ENCODE results near the gene RASAL2. TPM values are rescaled to one million over a fixed set of nuclear protein-coding genes. Genes with fewer than 3 reads are reported as not detected.

The RASAL2 gene
- total RNA-seq, 2 experiments from 2014 or later, result not detected

DNA sequence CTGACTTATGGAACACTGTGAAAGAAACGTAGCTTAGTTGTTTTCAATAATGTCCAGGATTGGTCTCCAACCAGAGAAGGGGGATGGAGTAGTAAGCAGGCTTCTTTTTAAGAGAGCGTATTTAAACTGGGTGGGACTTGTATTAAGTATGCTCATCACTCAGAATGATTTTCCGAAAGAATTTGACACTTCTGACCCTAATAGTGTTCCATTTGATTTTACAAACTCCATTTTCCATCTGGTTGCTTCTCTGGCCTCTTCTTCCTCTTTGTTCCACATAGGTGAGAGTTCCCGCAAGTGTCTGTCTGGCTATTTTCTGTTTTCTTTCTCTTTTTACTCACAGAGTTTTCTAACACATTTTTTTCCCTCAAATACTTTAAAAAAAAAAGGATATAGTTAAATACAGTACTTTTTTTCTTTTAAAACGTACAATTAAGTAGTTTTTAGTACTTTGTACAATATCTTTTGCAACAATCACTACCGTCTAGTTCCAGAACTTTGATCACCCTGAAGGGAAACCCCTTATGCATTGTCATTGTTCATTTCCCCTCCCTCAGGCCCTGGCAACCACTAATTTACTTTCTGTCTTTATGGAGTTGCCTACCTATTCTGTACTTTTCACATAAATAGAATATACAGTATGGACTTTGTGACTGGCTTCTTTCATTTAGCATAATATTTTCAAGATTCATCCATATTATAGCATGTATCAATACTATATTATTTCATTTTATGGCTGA is 67.0 kb downstream of the RASAL2 start:
- no peak overlapping the region for H3K27ac Mint-ChIP-seq
- no peaks in the 10 kb centered on the region for H3K4me1 Mint-ChIP-seq (ENCODE audit: low read depth)
- no peaks in the 10 kb centered on the region for H3K9me3 Mint-ChIP-seq
- H3K36me3 Mint-ChIP-seq, result no peaks in the 10 kb centered on the region
- CTCF ChIA-PET, result no interaction called here
- H3K27me3 Mint-ChIP-seq, result no peaks in the 10 kb centered on the region
- intact Hi-C loops (cut with micrococcal nuclease), result no loop called here
- POLR2A ChIA-PET, result no interaction called here
- no peak for DNase-seq
- no peak overlapping the region for H3K4me3 Mint-ChIP-seq

DNA sequence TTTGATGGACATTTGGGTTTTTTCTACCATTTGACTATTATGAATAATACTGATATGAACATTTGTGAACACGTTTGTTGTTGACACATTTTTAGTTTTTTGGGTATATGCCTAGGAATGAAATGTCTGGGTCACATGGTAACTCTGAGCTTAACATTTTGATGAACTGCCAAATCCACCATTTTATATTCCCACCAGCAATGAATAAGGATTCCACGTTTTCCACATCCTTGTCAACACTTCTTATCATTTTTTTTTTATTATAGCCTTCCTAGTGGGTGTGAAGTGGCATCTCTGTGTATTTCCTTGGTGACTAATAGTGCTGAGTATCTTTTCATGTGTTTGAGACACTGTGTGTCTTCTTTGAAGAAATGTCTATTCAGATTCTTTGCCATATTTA is 67.6 kb downstream of the RASAL2 start:
- DNase-seq, result no peak
- no peaks in the 10 kb centered on the region for H3K27me3 Mint-ChIP-seq
- H3K9me3 Mint-ChIP-seq, result no peaks in the 10 kb centered on the region
- ChIA-PET CTCF (no interaction called here), POLR2A (no interaction called here)
- H3K36me3 Mint-ChIP-seq, result no peaks in the 10 kb centered on the region
- intact Hi-C loops (cut with micrococcal nuclease), result no loop called here
- no peak overlapping the region for H3K27ac Mint-ChIP-seq
- no peak overlapping the region for H3K4me3 Mint-ChIP-seq
- H3K4me1 Mint-ChIP-seq (ENCODE audit: low read depth), result no peaks in the 10 kb centered on the region

DNA sequence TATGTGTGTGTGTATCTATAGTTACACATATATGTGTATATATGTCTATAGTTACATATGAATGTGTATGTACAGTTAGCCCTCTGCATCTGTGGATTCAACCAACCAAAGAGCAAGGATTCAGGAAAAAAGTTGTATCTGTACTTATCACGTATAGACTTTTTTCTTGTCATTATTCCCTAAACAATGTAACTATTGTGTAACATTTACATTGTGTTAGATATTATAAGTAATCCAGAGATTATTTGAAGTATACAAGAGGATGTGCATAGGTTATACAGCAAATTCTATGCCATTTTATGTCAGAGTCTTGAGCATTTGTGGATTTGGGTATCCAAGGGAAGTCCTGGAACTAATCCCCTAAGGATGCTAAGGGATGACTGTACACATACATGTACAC is 71.3 kb downstream of the RASAL2 start:
- no peaks in the 10 kb centered on the region for H3K4me1 Mint-ChIP-seq (ENCODE audit: low read depth)
- H3K36me3 Mint-ChIP-seq, result no peaks in the 10 kb centered on the region
- H3K27ac Mint-ChIP-seq, result no peak overlapping the region
- DNase-seq, result no peak
- intact Hi-C loops (cut with micrococcal nuclease), result no loop called here
- H3K4me3 Mint-ChIP-seq, result no peak overlapping the region
- no peaks in the 10 kb centered on the region for H3K27me3 Mint-ChIP-seq
- no peaks in the 10 kb centered on the region for H3K9me3 Mint-ChIP-seq
- POLR2A ChIA-PET, result no interaction called here
- CTCF ChIA-PET, result no interaction called here

DNA sequence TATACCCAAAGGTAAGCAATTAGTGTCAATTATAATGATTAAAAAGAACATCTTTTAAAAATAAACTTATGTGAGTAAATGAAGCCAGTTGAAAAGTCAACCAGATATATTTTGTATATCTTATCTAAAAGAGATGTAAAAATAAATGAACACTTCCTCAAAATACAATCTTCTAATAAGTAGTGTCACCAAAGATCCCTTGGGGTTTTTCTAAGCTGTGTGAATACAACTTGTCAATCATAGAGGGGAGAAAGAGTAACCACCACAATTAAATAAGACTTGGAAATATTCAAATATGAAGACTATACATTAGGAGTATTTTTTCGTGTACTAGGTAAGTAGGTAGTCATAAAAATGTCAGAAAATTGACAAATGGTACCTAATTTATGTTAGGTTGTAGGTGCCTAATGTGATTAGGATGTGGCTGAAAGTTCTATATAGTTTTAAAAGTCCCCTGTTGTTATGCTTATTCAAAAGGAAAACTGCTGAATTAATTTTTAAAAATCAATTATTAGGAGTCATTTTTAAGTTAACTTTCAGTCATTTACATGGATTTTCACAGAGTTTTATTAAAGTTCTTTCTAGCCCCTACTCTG is 72.6 kb downstream of the RASAL2 start:
- H3K27ac Mint-ChIP-seq, result no peak overlapping the region

DNA sequence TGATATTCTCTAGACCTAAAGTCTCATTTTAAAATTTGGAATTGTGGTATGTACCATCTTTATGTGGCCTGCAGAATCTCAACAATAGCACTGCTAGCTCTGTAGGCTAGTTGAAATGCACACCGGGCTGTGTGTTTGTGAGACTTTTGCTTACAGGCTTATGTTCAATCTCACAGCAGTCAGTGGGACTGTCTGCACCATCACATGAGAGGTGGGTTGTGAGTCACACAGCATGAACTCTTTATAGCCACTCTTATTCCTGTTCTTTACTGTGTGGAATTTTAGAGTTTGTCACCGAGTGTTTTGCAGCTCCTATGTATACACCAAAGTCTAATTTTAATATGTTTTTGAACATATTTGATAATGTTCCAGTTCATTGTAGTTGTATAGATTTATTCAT is 74.6 kb downstream of the RASAL2 start:
- H3K4me1 Mint-ChIP-seq (ENCODE audit: low read depth), result no peaks in the 10 kb centered on the region

More for the DNA sequence above, 72.6 kb downstream of the RASAL2 start:
- no peaks in the 10 kb centered on the region for H3K27me3 Mint-ChIP-seq
- intact Hi-C loops (cut with micrococcal nuclease), result no loop called here
- H3K4me3 Mint-ChIP-seq, result no peak overlapping the region
- ChIA-PET CTCF (no interaction called here), POLR2A (no interaction called here)
- no peaks in the 10 kb centered on the region for H3K9me3 Mint-ChIP-seq
- DNase-seq, result no peak
- H3K4me1 Mint-ChIP-seq (ENCODE audit: low read depth), result no peaks in the 10 kb centered on the region
- H3K36me3 Mint-ChIP-seq, result no peaks in the 10 kb centered on the region

DNA sequence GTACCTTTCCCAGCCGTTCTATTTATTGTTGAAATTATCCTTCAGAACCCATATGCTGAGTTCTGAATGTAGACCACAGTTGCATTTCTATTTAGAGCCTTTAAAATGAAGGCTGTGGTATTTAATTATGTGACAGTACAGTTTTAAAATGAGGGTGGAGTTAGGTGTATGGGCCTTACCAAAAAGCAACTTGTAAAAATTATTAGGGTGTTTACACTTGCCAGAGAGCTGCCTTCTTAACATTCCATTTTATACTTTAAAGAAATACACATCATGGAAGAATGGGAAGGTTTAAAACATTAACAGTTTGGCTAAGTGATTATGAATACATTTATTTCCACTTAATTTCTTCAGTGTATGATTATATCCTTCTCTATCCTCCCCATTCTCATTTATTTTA is 75.7 kb downstream of the RASAL2 start:
- no peak for DNase-seq
- H3K9me3 Mint-ChIP-seq, result no peaks in the 10 kb centered on the region
- H3K4me3 Mint-ChIP-seq, result no peak overlapping the region
- CTCF ChIA-PET, result no interaction called here
- H3K27ac Mint-ChIP-seq, result no peak overlapping the region
- H3K36me3 Mint-ChIP-seq, result no peaks in the 10 kb centered on the region
- H3K4me1 Mint-ChIP-seq (ENCODE audit: low read depth), result no peaks in the 10 kb centered on the region
- intact Hi-C loops (cut with micrococcal nuclease), result no loop called here
- POLR2A ChIA-PET, result no interaction called here
- no peaks in the 10 kb centered on the region for H3K27me3 Mint-ChIP-seq

More for the DNA sequence above, 74.6 kb downstream of the RASAL2 start:
- DNase-seq, result no peak
- no peak overlapping the region for H3K4me3 Mint-ChIP-seq
- H3K9me3 Mint-ChIP-seq, result no peaks in the 10 kb centered on the region
- H3K27me3 Mint-ChIP-seq, result no peaks in the 10 kb centered on the region
- intact Hi-C loops (cut with micrococcal nuclease), result no loop called here
- CTCF ChIA-PET, result no interaction called here
- H3K27ac Mint-ChIP-seq, result no peak overlapping the region
- H3K36me3 Mint-ChIP-seq, result no peaks in the 10 kb centered on the region
- POLR2A ChIA-PET, result no interaction called here

DNA sequence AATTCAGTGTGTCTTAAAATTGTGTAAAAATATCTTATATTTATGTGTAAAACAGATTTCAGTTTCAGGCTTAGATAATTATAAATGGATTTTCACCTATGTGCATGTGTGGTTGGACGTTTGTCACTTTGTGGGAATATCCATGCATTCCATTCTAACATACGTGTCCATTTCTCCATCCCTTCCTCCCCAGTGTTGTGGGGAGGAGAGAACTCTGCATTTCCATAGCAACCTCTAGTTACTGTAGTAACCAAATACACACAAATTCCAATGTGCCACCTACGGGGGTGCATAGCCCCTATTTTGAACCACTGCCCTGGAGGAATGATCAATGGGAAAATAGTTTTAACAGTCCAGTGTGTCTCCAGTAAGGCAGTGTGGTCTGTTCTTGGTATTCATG is 79.0 kb downstream of the RASAL2 start:
- ChIA-PET POLR2A (no interaction called here), CTCF (no interaction called here)
- intact Hi-C loops (cut with micrococcal nuclease), result no loop called here
- Mint-ChIP-seq H3K9me3 (no peaks in the 10 kb centered on the region), H3K36me3 (no peaks in the 10 kb centered on the region), H3K4me3 (no peak overlapping the region), H3K4me1 (ENCODE audit: low read depth) (no peaks in the 10 kb centered on the region), H3K27me3 (no peaks in the 10 kb centered on the region), H3K27ac (no peak overlapping the region)
- DNase-seq, result no peak

DNA sequence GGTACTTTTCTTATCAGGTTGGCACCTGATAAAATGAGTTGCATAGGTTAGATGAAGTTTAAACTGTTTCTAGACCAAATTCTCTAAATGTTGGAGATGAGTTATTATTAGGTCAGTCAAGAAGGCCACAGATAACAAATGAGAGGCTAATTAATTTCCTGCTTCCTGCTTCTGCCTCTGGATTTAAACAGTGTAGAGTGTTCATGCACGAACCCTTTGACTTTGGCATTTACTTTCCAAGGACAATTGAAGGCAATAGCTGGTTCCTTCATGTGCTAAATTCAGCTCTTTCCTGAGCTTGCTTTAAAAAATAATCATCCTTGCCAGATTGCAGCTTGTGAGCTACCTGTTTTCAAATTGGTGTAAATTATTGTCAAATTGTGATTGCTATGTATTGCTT is 80.6 kb downstream of the RASAL2 start:
- Mint-ChIP-seq H3K27ac (no peak overlapping the region), H3K4me1 (ENCODE audit: low read depth) (no peaks in the 10 kb centered on the region), H3K27me3 (no peaks in the 10 kb centered on the region), H3K4me3 (no peak overlapping the region), H3K36me3 (no peaks in the 10 kb centered on the region), H3K9me3 (no peaks in the 10 kb centered on the region)
- ChIA-PET CTCF (no interaction called here), POLR2A (no interaction called here)
- intact Hi-C loops (cut with micrococcal nuclease), result no loop called here
- no peak for DNase-seq

DNA sequence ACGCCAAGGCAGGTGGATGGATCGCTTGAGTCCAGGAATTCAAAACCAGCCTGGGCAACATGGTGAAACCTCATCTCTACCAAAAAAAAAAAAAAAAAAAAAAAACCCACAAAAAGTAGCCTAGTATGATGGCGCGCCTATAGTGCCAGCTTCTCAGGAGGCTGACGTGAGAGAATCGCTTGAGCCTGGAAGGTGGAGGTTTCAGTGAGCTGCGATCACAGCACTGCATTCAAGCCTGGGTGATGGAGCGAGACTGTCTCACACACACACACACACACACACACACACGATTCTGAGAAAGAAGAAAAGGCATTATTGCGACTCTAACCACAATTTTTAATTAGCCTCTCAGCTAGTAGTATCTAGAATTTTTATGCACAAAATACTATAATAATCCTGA is 86.5 kb downstream of the RASAL2 start:
- no peak overlapping the region for H3K27ac Mint-ChIP-seq
- no peak for DNase-seq
- intact Hi-C loops (cut with micrococcal nuclease), result no loop called here
- H3K36me3 Mint-ChIP-seq, result no peaks in the 10 kb centered on the region
- H3K9me3 Mint-ChIP-seq, result no peaks in the 10 kb centered on the region
- no peaks in the 10 kb centered on the region for H3K27me3 Mint-ChIP-seq
- H3K4me3 Mint-ChIP-seq, result no peak overlapping the region
- ChIA-PET POLR2A (no interaction called here), CTCF (no interaction called here)
- H3K4me1 Mint-ChIP-seq (ENCODE audit: low read depth), result no peaks in the 10 kb centered on the region

DNA sequence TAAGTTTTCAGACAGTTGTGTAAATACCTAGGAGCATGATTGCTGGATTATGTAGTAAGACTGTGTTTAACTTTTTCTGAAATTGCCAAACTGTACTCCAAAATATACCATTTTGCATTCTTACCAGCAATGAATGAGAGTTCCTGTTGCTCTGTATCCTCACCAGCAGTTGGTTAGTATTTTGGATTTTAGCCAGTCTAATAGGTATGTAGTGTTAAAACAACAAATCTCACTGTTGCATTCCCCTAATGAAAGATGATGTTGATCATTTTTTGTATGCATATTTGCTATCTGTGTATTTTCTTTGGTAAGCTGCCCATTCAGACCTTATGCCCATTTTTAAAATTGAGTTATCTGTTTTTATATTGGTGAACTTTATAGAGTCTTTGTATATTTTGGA is 89.9 kb downstream of the RASAL2 start:
- Mint-ChIP-seq H3K27ac (no peak overlapping the region), H3K4me3 (no peak overlapping the region), H3K36me3 (no peaks in the 10 kb centered on the region), H3K4me1 (ENCODE audit: low read depth) (no peaks in the 10 kb centered on the region), H3K9me3 (no peaks in the 10 kb centered on the region), H3K27me3 (no peaks in the 10 kb centered on the region)
- no peak for DNase-seq
- intact Hi-C loops (cut with micrococcal nuclease), result no loop called here
- ChIA-PET POLR2A (no interaction called here), CTCF (no interaction called here)

DNA sequence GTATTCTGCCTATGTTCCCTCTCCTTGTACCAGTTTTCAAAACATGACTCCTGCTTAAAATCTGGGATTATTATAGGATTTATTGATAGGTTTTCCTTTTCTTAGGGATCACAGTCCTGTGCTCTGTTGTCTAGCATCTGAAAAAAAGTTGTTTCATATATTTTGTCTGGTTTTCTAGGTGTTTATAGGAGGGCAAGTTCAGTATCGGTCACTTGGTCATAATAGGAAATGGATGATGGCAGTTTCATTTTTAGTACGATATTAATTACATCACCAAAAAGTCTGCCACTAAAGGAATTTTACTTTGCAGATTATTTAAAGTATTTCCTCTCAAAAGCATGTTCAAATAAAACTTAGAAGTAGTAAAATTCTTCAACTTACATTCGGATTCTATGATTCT is 94.4 kb downstream of the RASAL2 start:
- POLR2A ChIA-PET, result no interaction called here

DNA sequence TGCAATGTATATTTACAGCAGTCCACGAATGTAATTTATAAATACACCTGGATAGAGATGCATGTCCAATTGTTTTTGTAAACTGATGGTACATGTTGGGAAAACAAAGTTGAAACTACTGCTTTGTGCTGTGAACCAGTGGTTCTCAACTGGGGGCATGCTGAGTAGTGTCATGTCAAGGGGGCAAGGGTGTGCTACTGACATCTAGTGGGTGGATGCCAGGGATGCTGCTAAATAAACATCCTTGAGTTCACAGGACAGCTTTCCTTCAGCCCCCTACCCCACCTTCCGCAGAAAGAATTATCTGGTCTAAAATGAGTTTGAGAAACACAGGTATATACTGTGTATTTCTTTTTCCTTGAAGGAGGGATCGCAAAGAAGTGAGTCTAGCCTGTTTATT is 95.9 kb downstream of the RASAL2 start:
- CTCF ChIA-PET, result interaction anchor here (1.4 kb wide), 1 partner anchor 10 kb away, joined by 4 read pairs; no protein-coding TSS in a partner anchor
- Mint-ChIP-seq H3K4me3 (no peak overlapping the region), H3K9me3 (no peaks in the 10 kb centered on the region), H3K27ac (no peak overlapping the region), H3K4me1 (ENCODE audit: low read depth) (no peaks in the 10 kb centered on the region), H3K36me3 (no peaks in the 10 kb centered on the region), H3K27me3 (peaks cover 1% of the 10 kb centered on the region)
- intact Hi-C loops (cut with micrococcal nuclease), result no loop called here
- DNase-seq, result no peak
- POLR2A ChIA-PET, result no interaction called here

More for the DNA sequence above, 94.4 kb downstream of the RASAL2 start:
- Mint-ChIP-seq H3K9me3 (no peaks in the 10 kb centered on the region), H3K27me3 (no peaks in the 10 kb centered on the region), H3K36me3 (no peaks in the 10 kb centered on the region), H3K27ac (no peak overlapping the region), H3K4me1 (ENCODE audit: low read depth) (no peaks in the 10 kb centered on the region), H3K4me3 (no peak overlapping the region)
- intact Hi-C loops (cut with micrococcal nuclease), result no loop called here
- no peak for DNase-seq
- CTCF ChIA-PET, result interaction anchor here (1.4 kb wide), 1 partner anchor 9 kb away, joined by 4 read pairs; no protein-coding TSS in a partner anchor

DNA sequence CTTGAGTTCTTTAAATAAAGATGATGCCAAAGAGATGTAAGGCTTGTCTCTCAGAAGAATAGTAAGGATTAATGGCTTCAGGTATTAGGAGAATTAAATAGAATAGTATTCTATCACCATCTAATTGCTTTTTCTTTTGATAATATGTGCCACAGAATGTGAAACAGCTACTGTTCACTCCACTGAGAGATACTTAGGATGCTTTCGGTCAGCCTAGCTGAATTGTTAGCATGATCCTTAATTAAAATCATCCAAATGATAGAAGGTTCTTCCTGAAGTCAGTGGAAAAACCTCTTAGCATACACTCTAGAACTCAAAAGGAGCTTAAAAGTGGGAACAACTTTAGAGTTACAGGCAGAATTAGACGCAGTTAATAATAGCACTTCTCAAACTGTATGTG is 97.0 kb downstream of the RASAL2 start:
- H3K36me3 Mint-ChIP-seq, result no peaks in the 10 kb centered on the region
- H3K9me3 Mint-ChIP-seq, result no peaks in the 10 kb centered on the region
- no peaks in the 10 kb centered on the region for H3K4me1 Mint-ChIP-seq (ENCODE audit: low read depth)
- ChIA-PET POLR2A (no interaction called here), CTCF (no interaction called here)
- no peak for DNase-seq
- intact Hi-C loops (cut with micrococcal nuclease), result no loop called here
- peaks cover 1% of the 10 kb centered on the region for H3K27me3 Mint-ChIP-seq
- H3K4me3 Mint-ChIP-seq, result no peak overlapping the region
- H3K27ac Mint-ChIP-seq, result no peak overlapping the region

Data from activated CD4-positive, alpha-beta memory T cell treated with anti-CD3 and anti-CD28 coated beads for 36 hours (primary cell).